Measurements from ENCODE around the gene FBXL13. TPM values are rescaled to one million over a fixed set of nuclear protein-coding genes. Genes with fewer than 3 reads are reported as not detected.
"Not testable (repeated sequence)": the region's sequence is repeated elsewhere in the genome, so short reads cannot be mapped to it uniquely, and the experiment has no call there.

Gene FBXL13
- total and polyA plus RNA-seq, 5 experiments from 2014 or later, result 0.28 to 3.3 (median 1.3) TPM

DNA sequence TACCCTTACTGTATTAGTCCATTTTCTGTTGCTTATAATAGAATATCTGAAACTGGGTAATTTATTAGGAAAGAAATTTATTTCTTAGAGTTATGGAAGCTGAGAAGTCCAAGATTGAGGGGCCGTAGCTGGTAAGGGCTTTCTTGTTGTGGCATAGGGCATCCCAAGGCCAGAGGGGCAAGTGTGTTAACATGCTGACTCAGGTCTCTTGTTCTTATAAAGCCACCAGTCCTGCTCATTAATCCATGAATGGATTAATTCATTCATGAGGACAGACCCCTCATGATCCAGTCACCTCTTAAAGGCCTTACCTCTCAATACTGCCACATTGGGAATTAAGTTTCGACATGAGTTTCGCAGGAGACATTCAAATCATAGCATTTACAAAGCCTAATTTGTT, 2.7 kb upstream of the FBXL13 start:
- ATAC-seq (no peak), DNase-seq (no peak)
- Mint-ChIP-seq H3K4me1 (peaks cover 25 to 59% (median 53%) of the 10 kb centered on the region in 4 donors), H3K36me3 (peaks cover 0 to 20% (median 3%) of the 10 kb centered on the region in 3 donors), H3K27me3 (no peaks in the 10 kb centered on the region), H3K27ac (peak overlapping the region in 3 of 10 donors; percentile 13 to 29 (median 21)), H3K9me3 (no peaks in the 10 kb centered on the region), H3K4me3 (peak overlapping the region in 5 of 10 donors; percentile 2 to 73 (median 24))
- POLR2A ChIA-PET, result no interaction called here

DNA sequence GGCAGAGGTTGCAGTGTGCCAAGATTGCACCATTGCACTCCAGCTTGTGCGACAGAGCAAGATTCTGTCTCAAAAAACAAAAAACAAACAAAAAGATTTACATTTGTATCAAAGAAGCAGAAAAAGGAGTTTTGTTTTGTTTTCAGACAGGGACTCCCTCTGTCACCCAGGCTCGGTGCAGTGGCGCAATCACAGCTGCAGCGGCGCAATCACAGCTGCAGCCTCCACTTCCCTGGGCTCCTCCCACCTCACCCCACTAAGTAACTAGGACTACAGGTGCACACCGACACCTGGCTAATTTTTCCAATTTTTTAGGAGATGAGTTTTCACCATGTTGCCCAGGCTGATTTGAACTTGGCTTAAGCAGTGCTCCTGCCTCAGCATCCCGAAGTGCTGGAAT, 2.2 kb upstream of the FBXL13 start:
- peak overlapping the region in 7 of 10 donors; percentile 24 to 97 (median 95) for H3K4me3 Mint-ChIP-seq
- no peaks in the 10 kb centered on the region for H3K27me3 Mint-ChIP-seq
- H3K27ac Mint-ChIP-seq, result peak overlapping the region in 1 of 10 donors; percentile 24
- ATAC-seq (no peak), DNase-seq (no peak)
- H3K4me1 Mint-ChIP-seq, result peaks cover 22 to 56% (median 49%) of the 10 kb centered on the region in 4 donors
- H3K9me3 Mint-ChIP-seq, result no peaks in the 10 kb centered on the region
- POLR2A ChIA-PET, result interaction anchor here (2.7 kb wide), 1 partner anchor 73 kb away, joined by 26 read pairs; the partner anchor contains the start of gene NAPEPLD
- peaks cover 0 to 15% (median 3%) of the 10 kb centered on the region in 3 donors for H3K36me3 Mint-ChIP-seq

DNA sequence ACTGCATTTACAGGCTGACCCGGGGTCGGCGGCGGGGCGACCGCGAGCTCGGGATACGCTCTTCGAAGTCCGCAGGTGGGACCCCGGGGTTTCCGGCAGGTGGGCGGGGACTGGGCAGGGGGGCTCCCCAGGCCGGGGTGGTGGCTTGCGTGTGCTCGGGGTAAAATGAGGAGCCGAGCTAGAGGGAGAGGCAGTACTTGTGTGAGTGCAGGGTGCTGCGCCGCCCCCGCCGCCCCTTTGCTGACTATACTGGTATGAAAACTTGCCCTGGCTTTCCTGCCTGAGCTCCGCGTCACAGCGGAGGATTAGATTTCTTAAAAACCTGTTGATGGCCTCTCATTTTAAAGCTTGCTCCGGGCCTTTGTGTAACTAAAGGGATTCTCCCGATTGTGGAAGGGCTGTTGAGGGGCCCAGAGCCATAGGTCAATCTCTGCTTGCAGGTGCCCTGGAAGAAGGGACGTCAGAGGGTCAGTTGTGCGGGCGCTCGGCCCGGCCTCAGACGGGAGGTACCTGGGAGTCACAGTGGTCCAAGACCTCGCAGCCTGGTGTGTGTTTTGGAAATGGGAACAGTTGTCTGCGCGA, 832 bp upstream of the FBXL13 start:
- H3K27me3 Mint-ChIP-seq, result no peaks in the 10 kb centered on the region
- peak; percentile 72 to 74 for ATAC-seq
- POLR2A ChIA-PET, result interaction anchor here (0.6 to 2.7 kb wide), 14 partner anchors 8 to 1865 kb away, joined by 3 to 26 read pairs (median 4); partner anchors contain the start of genes FAM185A, NAPEPLD and PSMC2
- H3K4me3 Mint-ChIP-seq, result peak overlapping the region; percentile 90 to 97 (median 95)
- peak overlapping the region; percentile 88 to 97 (median 96) for H3K27ac Mint-ChIP-seq
- H3K9me3 Mint-ChIP-seq, result no peaks in the 10 kb centered on the region
- H3K36me3 Mint-ChIP-seq, result peaks cover 0 to 13% (median 3%) of the 10 kb centered on the region in 3 donors
- peak in 9 of 10 donors; percentile 53 to 88 (median 71) for DNase-seq
- H3K4me1 Mint-ChIP-seq, result peaks cover 22 to 53% (median 46%) of the 10 kb centered on the region in 4 donors

DNA sequence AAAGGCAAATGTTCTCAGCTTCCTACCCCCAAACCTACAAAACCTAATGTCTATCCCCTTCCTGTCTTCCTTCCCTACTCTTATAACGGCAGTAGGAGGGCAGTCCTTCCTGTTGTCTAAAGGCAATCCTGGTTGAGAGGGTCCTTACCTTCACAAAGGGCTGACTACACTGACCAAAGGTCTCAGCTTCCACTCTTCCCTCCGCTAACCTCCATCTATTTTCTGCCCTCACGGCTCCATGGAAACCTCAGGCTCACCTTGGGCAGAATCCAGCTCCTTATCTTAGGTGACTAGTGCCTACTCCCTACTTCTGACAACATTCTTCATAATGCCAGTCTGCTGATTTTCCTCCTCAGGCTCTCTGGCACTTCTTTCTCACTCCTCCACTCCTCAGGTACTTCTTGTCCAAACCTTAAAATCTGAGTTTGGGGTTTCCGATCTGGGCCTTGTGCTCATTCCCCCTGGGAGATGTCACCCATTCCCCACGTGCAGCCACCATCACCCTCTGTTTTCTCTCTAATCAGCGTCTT, 542 bp downstream of the FBXL13 start:
- H3K9me3 Mint-ChIP-seq, result no peaks in the 10 kb centered on the region
- no peaks in the 10 kb centered on the region for H3K27me3 Mint-ChIP-seq
- H3K4me1 Mint-ChIP-seq, result peaks cover 21 to 45% (median 38%) of the 10 kb centered on the region in 4 donors
- POLR2A ChIA-PET, result interaction anchor here (1.2 to 2.7 kb wide), 6 partner anchors 10 to 1867 kb away, joined by 3 to 26 read pairs (median 5); partner anchors contain the start of genes FAM185A and NAPEPLD
- DNase-seq, result peak in 1 of 10 donors; percentile 20
- no peak for ATAC-seq
- peaks cover 0 to 7% (median 4%) of the 10 kb centered on the region in 3 donors for H3K36me3 Mint-ChIP-seq
- H3K27ac Mint-ChIP-seq, result peak overlapping the region; percentile 86 to 99 (median 95)
- H3K4me3 Mint-ChIP-seq, result peak overlapping the region; percentile 86 to 97 (median 93)

DNA sequence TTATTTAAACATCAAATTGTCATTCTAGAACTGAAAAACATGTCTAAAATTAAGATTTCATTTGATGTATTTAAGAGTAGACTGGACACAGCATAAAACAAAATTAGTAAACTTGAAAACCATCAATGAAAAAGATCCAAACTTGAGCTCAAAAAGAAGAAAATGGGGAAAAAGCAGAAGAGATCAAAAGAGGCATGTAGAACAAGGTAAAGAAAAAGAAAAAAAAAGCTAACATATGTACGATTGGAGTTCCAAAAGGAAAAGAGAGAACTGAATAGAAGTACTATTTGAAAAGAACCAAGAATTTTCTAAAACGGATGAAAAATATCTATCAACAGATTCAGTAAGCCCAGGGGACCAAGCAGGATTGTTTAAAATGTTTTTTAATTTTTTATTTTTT, 3.6 kb downstream of the FBXL13 start:
- peaks cover 0 to 2% (median 1%) of the 10 kb centered on the region in 3 donors for H3K36me3 Mint-ChIP-seq
- no peak overlapping the region for H3K27ac Mint-ChIP-seq
- no peak for ATAC-seq
- H3K27me3 Mint-ChIP-seq, result peaks cover 0 to 4% (median 0%) of the 10 kb centered on the region in 5 donors
- POLR2A ChIA-PET, result no interaction called here
- no peak overlapping the region for H3K4me3 Mint-ChIP-seq
- peaks cover 17 to 22% (median 20%) of the 10 kb centered on the region in 4 donors for H3K4me1 Mint-ChIP-seq
- DNase-seq, result no peak
- H3K9me3 Mint-ChIP-seq, result no peaks in the 10 kb centered on the region

DNA sequence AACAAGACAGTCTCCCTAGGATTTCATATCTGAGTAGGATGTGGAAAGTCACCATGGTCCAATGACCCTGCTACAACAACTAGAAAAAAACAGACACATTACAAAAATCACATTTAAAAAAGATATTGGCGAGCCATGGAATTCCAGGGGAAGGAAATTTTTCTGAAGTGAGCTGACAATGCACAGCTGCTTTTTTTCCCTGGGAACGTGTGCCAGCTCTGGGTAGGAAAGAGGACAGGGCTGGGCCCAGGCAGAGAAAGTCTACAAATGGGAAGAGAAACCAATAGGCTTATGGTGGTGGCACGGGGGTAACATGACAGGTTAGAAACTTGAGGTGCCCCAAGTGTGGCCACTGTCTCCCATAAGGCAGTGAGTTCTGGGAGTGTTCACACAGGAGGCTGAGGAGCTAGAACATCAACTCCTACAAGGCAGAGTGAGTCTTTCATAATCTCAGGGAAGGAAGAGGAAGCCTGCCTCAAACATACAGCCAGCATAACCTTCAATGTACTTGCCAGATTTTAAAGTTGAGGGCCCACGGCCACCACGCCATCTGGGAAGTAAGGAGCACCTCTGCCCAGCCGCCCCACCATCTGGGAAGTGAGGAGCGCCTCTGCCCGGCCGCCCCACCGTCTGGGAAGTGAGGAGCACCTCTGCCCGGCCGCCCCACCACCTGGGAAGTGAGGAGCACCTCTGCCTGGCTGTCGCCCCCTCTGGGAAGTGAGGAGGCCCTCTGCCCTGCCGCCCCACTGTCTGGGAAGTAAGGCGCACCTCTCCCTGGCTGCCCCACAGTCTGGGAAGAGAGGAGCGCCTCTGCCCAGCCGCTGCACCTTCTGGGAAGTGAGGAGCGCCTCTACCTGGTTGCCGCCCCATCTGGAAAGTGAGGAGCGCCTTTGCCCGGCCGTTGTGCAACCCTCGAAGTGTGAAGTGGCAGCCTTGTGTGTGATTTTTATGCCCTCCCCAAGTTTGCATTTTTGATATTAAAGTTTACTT, 5.9 kb downstream of the FBXL13 start:
- POLR2A ChIA-PET, result no interaction called here
- ATAC-seq (no peak), DNase-seq (no peak)
- Mint-ChIP-seq H3K27ac (no peak overlapping the region), H3K36me3 (peaks cover 0 to 1% (median 0%) of the 10 kb centered on the region in 3 donors), H3K4me1 (peaks cover under 1 to 7% (median 2%) of the 10 kb centered on the region in 4 donors), H3K9me3 (no peaks in the 10 kb centered on the region), H3K27me3 (peaks cover 0 to 4% (median 0%) of the 10 kb centered on the region in 5 donors), H3K4me3 (peak overlapping the region in 1 of 10 donors; percentile 29)

DNA sequence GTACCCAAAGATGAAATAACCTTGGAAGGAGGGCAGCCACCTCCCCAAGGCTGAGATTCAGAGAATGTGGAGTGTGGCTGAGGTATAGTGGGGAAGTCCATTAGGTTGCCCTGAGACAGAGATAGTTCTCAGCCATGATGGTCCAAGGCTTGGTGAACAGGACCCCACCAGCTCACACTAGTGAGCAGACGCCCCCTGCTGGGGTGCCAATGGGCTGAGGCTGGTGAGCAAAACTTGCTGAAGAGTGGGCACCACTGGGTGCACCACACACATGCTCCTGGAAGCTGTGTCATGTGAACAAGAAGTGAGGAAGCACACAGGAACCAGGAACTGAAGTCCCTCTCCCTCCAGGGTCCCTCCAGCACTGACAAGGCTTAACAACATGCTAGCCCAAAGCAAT, 8.9 kb downstream of the FBXL13 start:
- ATAC-seq (peak; percentile 54 to 68), DNase-seq (peak in 9 of 10 donors; percentile 5 to 67 (median 25))
- Mint-ChIP-seq H3K36me3 (peaks cover 0 to 1% (median 0%) of the 10 kb centered on the region in 3 donors), H3K9me3 (no peaks in the 10 kb centered on the region), H3K27me3 (peaks cover 0 to 4% (median 0%) of the 10 kb centered on the region in 5 donors), H3K27ac (peak overlapping the region in 1 of 10 donors; percentile 67), H3K4me3 (no peak overlapping the region), H3K4me1 (peaks cover 0 to 8% (median 1%) of the 10 kb centered on the region in 4 donors)
- POLR2A ChIA-PET, result interaction anchor here (1.3 kb wide), 1 partner anchor 9 kb away, joined by 4 read pairs; the partner anchor contains the start of genes ARMC10 and FBXL13

DNA sequence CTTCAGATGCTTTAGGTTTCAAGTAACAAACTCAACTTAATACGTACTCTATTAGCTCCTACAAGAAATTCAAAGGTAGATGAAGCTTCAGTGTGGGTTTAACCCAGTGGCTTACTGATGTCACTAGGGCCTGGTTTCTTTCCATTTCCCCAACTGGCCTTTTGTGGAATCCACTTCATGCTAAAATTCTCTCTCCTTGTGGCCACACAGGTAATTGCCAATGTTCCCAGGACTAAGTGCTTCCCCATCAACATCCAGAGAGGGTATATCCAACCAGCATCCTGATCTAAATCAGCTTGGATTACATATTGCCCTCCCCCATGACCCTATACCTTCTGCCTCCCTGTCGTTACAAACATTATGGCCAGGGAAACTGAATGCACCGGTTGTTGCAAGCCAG, 10.7 kb downstream of the FBXL13 start:
- peaks cover 0 to 8% (median 1%) of the 10 kb centered on the region in 4 donors for H3K4me1 Mint-ChIP-seq
- DNase-seq (no peak), ATAC-seq (no peak)
- H3K36me3 Mint-ChIP-seq, result no peaks in the 10 kb centered on the region
- no peak overlapping the region for H3K27ac Mint-ChIP-seq
- H3K27me3 Mint-ChIP-seq, result peaks cover 0 to 4% (median 0%) of the 10 kb centered on the region in 5 donors
- POLR2A ChIA-PET, result no interaction called here
- no peaks in the 10 kb centered on the region for H3K9me3 Mint-ChIP-seq
- no peak overlapping the region for H3K4me3 Mint-ChIP-seq

DNA sequence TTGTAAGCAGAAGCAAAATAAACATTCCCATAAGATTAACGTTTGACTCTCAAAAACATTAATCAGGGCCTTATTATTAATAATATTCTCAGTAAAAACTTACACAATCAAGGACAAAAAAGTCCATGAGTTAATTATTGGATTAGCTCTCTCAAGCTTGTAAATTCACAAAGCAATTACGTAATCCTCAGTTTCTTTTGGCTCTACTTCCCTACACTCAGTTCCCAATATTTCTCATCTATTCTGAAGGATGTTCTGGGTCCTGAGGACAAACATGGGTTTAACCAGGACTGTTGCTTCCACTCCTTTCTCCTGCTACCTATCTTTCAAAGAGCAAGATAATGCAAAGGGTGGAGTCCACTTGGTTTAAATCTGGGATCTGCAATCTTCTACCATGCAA, 15.1 kb downstream of the FBXL13 start:
- Mint-ChIP-seq H3K36me3 (peaks cover 0 to 8% (median under 1%) of the 10 kb centered on the region in 3 donors), H3K4me1 (peaks cover 0 to 2% (median under 1%) of the 10 kb centered on the region in 4 donors), H3K27me3 (no peaks in the 10 kb centered on the region), H3K9me3 (no peaks in the 10 kb centered on the region), H3K4me3 (no peak overlapping the region), H3K27ac (no peak overlapping the region)
- DNase-seq (no peak), ATAC-seq (no peak)
- POLR2A ChIA-PET, result no interaction called here

DNA sequence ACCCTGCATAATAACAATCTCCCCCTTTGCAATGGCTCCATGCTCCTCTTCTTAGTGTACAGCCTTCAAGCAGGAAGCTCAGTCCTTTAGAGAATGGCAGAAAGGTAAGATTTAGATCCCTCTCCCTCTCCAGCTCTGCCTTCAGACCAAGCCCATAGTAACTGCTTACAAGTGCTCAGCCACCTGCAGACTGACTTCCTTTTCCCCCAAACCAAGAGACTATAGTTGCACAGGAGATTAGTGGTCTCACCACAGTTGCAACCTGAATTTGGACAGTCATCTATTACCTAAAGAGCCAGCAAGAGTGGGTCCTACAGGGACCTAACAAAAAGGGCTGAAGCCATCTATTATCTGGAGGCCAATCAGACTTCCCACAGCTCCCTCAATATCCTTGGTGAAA, 16.5 kb downstream of the FBXL13 start:
- ATAC-seq, result no peak
- H3K4me3 Mint-ChIP-seq, result no peak overlapping the region

DNA sequence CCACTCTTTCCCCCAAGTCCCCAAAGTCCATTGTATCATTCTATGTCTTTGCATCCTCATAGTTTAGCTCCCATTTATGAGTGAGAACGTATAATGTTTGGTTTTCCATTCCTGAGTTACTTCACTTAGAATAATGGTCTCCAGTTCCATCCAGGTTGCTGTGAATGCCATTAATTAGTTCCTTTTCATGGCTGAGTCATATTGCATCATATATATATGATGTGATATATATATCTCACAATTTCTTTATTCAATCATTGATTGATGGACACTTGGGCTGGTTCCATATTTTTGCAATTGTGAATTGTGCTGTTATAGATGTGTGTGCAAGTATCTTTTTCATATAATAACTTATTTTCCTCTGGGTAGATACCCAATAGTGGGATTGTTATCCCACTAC, 18.6 kb downstream of the FBXL13 start:
- H3K36me3 Mint-ChIP-seq, result peaks cover 0 to 15% (median 2%) of the 10 kb centered on the region in 3 donors
- ATAC-seq, H3K27ac Mint-ChIP-seq, H3K4me3 Mint-ChIP-seq, H3K4me1 Mint-ChIP-seq, DNase-seq, H3K9me3 Mint-ChIP-seq, H3K27me3 Mint-ChIP-seq, POLR2A ChIA-PET: not testable (repeated sequence)

More for the DNA sequence above, 16.5 kb downstream of the FBXL13 start:
- Mint-ChIP-seq H3K36me3 (peaks cover 0 to 15% (median 2%) of the 10 kb centered on the region in 3 donors), H3K27ac (no peak overlapping the region), H3K9me3 (no peaks in the 10 kb centered on the region), H3K4me1 (peaks cover 0 to 2% (median under 1%) of the 10 kb centered on the region in 4 donors), H3K27me3 (no peaks in the 10 kb centered on the region)
- POLR2A ChIA-PET, result interaction anchor here (1.0 kb wide), 1 partner anchor 15 kb away, joined by 3 read pairs; no protein-coding TSS in a partner anchor
- no peak for DNase-seq

DNA sequence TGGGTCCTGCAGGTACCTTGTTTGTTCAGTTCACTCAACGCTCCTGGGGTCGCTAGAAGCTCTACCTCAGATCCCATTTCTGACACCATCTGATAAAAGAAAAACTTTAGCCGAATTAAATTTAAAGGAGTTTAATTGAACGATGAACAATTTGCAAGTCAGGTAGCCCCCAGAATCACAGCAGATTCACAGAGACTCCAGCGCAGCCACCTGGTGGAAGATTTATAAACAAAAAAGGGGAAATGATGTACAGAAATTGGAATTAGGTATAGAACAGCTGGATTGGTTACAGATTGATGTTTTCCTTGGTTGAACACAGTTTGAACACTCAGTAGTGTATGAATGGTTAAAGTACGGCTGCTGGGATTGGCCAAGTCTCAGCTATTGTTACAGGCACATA, 23.1 kb downstream of the FBXL13 start:
- ATAC-seq (no peak), DNase-seq (no peak)
- H3K27ac Mint-ChIP-seq, result no peak overlapping the region
- H3K4me3 Mint-ChIP-seq, result no peak overlapping the region
- no peaks in the 10 kb centered on the region for H3K4me1 Mint-ChIP-seq
- POLR2A ChIA-PET, result no interaction called here
- H3K27me3 Mint-ChIP-seq, result no peaks in the 10 kb centered on the region
- H3K9me3 Mint-ChIP-seq, result peaks cover 0 to 6% (median 0%) of the 10 kb centered on the region in 9 donors
- H3K36me3 Mint-ChIP-seq, result peaks cover 7 to 19% (median 11%) of the 10 kb centered on the region in 3 donors

Data from naive thymus-derived CD8-positive, alpha-beta T cell (primary cell).